PFSK-1 (cell line): ENCODE data around the gene LTF.

Source experiments
- POLR2AphosphoS5 ChIP-seq: IDR thresholded peaks from 2 replicates; pipeline ENCODE4 v1.6.1; 2012; ENCODE audit warnings: low read depth, mild to moderate bottlenecking, control low read depth, low read length, moderate library complexity
- SIN3A ChIP-seq: IDR thresholded peaks from 2 replicates; pipeline ENCODE4 v1.6.1; 2012; ENCODE audit warnings: mild to moderate bottlenecking, low read length, moderate library complexity, borderline replicate concordance; ENCODE audit not compliant: insufficient read depth
- TAF1 ChIP-seq: IDR thresholded peaks from 2 replicates; pipeline ENCODE4 v1.6.1; 2012; ENCODE audit warnings: low read length, control low read depth, borderline replicate concordance; ENCODE audit not compliant: insufficient read depth
- TF ChIP-seq, protein P1 (sequence below), 2 experiments: IDR thresholded peaks; 2 replicates each; pipeline versions ENCODE4 v1.6.1 to v1.8.0; 2011 to 2012; ENCODE audit warnings: low read depth in 2 of 2, low read length in 2 of 2, control low read depth in 1 of 2, inconsistent platforms in 1 of 2, mild to moderate bottlenecking in 1 of 2, moderate library complexity in 1 of 2; ENCODE audit not compliant: insufficient read depth in 1 of 2

GRCh38 chr3:46416125-46416810 lies 48.4 kb downstream of the LTF start:
- TF ChIP-seq, protein P1, sequence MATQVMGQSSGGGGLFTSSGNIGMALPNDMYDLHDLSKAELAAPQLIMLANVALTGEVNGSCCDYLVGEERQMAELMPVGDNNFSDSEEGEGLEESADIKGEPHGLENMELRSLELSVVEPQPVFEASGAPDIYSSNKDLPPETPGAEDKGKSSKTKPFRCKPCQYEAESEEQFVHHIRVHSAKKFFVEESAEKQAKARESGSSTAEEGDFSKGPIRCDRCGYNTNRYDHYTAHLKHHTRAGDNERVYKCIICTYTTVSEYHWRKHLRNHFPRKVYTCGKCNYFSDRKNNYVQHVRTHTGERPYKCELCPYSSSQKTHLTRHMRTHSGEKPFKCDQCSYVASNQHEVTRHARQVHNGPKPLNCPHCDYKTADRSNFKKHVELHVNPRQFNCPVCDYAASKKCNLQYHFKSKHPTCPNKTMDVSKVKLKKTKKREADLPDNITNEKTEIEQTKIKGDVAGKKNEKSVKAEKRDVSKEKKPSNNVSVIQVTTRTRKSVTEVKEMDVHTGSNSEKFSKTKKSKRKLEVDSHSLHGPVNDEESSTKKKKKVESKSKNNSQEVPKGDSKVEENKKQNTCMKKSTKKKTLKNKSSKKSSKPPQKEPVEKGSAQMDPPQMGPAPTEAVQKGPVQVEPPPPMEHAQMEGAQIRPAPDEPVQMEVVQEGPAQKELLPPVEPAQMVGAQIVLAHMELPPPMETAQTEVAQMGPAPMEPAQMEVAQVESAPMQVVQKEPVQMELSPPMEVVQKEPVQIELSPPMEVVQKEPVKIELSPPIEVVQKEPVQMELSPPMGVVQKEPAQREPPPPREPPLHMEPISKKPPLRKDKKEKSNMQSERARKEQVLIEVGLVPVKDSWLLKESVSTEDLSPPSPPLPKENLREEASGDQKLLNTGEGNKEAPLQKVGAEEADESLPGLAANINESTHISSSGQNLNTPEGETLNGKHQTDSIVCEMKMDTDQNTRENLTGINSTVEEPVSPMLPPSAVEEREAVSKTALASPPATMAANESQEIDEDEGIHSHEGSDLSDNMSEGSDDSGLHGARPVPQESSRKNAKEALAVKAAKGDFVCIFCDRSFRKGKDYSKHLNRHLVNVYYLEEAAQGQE (IDR thresholded peaks at IDR 0.05; ENCODE audit: insufficient read depth in 1 of 2, low read depth in 2 of 2, low read length in 2 of 2), result no peak
- TF ChIP-seq POLR2AphosphoS5 (no peak), TAF1 (no peak), SIN3A (no peak)
